Measurements from ENCODE around the gene RBM19. TPM values are rescaled to one million over a fixed set of nuclear protein-coding genes. Genes with fewer than 3 reads are reported as not detected.

Gene RBM19
- total RNA-seq, 1 experiment from 2014 or later, result 35.7 TPM

DNA sequence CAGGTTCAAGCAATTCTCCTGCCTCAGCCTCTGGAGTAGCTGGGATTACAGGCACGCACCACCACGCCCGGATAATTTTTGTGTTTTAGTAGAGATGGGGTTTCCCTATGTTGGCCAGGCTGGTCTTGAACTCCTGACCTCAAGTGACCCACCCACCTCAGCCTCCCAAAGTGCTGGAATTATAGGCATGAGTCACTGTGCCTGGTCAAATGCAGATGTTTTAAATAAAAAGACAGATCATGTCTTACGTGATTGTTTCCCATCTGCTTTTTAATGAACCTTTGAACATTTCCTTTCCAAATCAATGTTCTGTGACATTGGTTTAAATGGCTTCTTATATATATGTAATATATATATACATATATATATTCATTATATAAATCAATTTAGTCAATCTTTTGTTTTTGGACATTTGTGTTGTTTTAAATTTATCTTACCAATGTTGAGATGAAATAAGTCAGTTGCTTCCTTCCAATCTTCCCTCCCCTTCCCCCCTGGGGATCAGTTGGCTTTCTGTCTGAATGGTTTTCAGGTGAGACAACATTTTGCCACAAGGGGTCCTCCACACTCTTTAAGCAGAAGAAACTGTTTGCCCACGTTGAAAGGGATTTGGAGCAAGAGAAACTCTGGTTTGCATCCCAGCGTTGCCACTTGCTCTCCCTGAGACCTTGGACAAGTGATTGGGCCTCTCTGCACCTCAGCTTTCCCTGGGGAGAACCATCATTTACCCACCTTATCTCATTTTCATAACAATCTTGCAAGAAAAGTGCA lies 47.6 kb upstream of the RBM19 start:
- H3K4me3 ChIP-seq (ENCODE audit: low read depth, low read length), result no peak overlapping the region
- ChIA-PET POLR2A (no interaction called here), CTCF (no interaction called here)
- intact Hi-C loops (cut with micrococcal nuclease; ENCODE audit: unreplicated experiment), result loop anchor here (1.0 kb wide), 1 partner anchor 463 kb away; no protein-coding TSS in a partner anchor
- peak; percentile 40 to 41 for DNase-seq
- no peak overlapping the region for H3K4me3 Mint-ChIP-seq (ENCODE audit: unreplicated experiment)
- no TSS peak for BruUV-seq (replicated peaks)
- H3K36me3 Mint-ChIP-seq (ENCODE audit: insufficient read depth, unreplicated experiment), result peaks cover 11% of the 10 kb centered on the region
- H3K27ac Mint-ChIP-seq (ENCODE audit: unreplicated experiment), result no peak overlapping the region
- H3K27me3 Mint-ChIP-seq (ENCODE audit: insufficient read depth, unreplicated experiment), result peaks cover 3% of the 10 kb centered on the region
- no peaks in the 10 kb centered on the region for H3K9me3 ChIP-seq
- TF ChIP-seq CTCF (IDR thresholded peaks at IDR 0.05; ENCODE audit: insufficient read depth in 1 of 2, low read depth in 1 of 2, low read length in 1 of 2, severe bottlenecking in 1 of 2, unreplicated experiment in 1 of 2), result peak; percentile 32 to 54
- no peaks in the 10 kb centered on the region for H3K4me1 Mint-ChIP-seq (ENCODE audit: low read depth, unreplicated experiment)
- H3K27me3 ChIP-seq (replicated peaks; ENCODE audit: control insufficient read depth, insufficient read depth, low read length), result no peaks in the 10 kb centered on the region
- H3K9me3 Mint-ChIP-seq (ENCODE audit: unreplicated experiment), result peaks cover 10% of the 10 kb centered on the region
- H3K36me3 ChIP-seq (ENCODE audit: control insufficient read depth, insufficient read depth, low read length), result no peaks in the 10 kb centered on the region
- H3K4me1 ChIP-seq, result no peaks in the 10 kb centered on the region

- Histone ChIP-seq H3K4me1 (no peaks in the 10 kb centered on the region), H3K9me3 (no peaks in the 10 kb centered on the region), H3K36me3 (ENCODE audit: control insufficient read depth, insufficient read depth, low read length) (no peaks in the 10 kb centered on the region), H3K27me3 (replicated peaks; ENCODE audit: control insufficient read depth, insufficient read depth, low read length) (no peaks in the 10 kb centered on the region), H3K4me3 (ENCODE audit: low read depth, low read length) (no peak overlapping the region)
- no TSS peak for BruUV-seq (replicated peaks)
- ChIA-PET CTCF (no interaction called here), POLR2A (no interaction called here)
- H3K4me3 Mint-ChIP-seq (ENCODE audit: unreplicated experiment), result no peak overlapping the region
- H3K36me3 Mint-ChIP-seq (ENCODE audit: insufficient read depth, unreplicated experiment), result peaks cover 11% of the 10 kb centered on the region
- H3K9me3 Mint-ChIP-seq (ENCODE audit: unreplicated experiment), result peaks cover 10% of the 10 kb centered on the region
- peaks cover 3% of the 10 kb centered on the region for H3K27me3 Mint-ChIP-seq (ENCODE audit: insufficient read depth, unreplicated experiment)
- H3K27ac Mint-ChIP-seq (ENCODE audit: unreplicated experiment), result no peak overlapping the region
- intact Hi-C loops (cut with micrococcal nuclease; ENCODE audit: unreplicated experiment), result no loop called here
- no peak for TF ChIP-seq CTCF (IDR thresholded peaks at IDR 0.05; ENCODE audit: insufficient read depth in 1 of 2, low read depth in 1 of 2, low read length in 1 of 2, severe bottlenecking in 1 of 2, unreplicated experiment in 1 of 2)
- DNase-seq, result no peak
- no peaks in the 10 kb centered on the region for H3K4me1 Mint-ChIP-seq (ENCODE audit: low read depth, unreplicated experiment)
These were observed 46.8 kb upstream of the RBM19 start for GRCh38 chr12:114012744-114013431.

DNA sequence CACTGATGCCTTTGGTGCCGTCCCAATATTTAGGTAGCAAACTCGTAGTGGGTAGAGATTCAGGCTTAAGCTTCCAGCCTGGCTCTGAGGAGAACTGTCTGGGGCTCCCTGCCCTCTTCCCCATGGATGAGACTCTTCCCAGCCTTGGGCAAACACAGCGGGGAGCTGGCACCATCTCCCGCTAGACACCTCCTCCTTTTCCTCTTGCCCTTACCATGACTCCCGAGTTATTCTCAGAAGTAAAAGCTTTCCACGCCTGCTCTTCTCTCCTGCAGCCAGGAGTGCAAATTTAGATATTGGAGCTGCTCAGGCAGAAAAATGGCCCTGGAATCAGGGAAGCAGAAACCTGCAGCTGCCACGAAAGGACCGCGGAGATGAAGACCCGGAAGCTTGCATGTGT lies 45.6 kb upstream of the RBM19 start:
- CTCF ChIA-PET, result no interaction called here
- Mint-ChIP-seq H3K4me3 (ENCODE audit: unreplicated experiment) (no peak overlapping the region), H3K36me3 (ENCODE audit: insufficient read depth, unreplicated experiment) (peaks cover 11% of the 10 kb centered on the region), H3K27me3 (ENCODE audit: insufficient read depth, unreplicated experiment) (peaks cover 3% of the 10 kb centered on the region), H3K9me3 (ENCODE audit: unreplicated experiment) (peaks cover 10% of the 10 kb centered on the region), H3K4me1 (ENCODE audit: low read depth, unreplicated experiment) (no peaks in the 10 kb centered on the region), H3K27ac (ENCODE audit: unreplicated experiment) (no peak overlapping the region)
- Histone ChIP-seq H3K4me3 (ENCODE audit: low read depth, low read length) (no peak overlapping the region), H3K27me3 (replicated peaks; ENCODE audit: control insufficient read depth, insufficient read depth, low read length) (no peaks in the 10 kb centered on the region), H3K9me3 (no peaks in the 10 kb centered on the region), H3K36me3 (ENCODE audit: control insufficient read depth, insufficient read depth, low read length) (no peaks in the 10 kb centered on the region), H3K4me1 (no peaks in the 10 kb centered on the region)
- intact Hi-C loops (cut with micrococcal nuclease; ENCODE audit: unreplicated experiment), result no loop called here
- no TSS peak for BruUV-seq (replicated peaks)
- DNase-seq, result no peak
- POLR2A ChIA-PET, result no interaction called here
- TF ChIP-seq CTCF (IDR thresholded peaks at IDR 0.05; ENCODE audit: insufficient read depth in 1 of 2, low read depth in 1 of 2, low read length in 1 of 2, severe bottlenecking in 1 of 2, unreplicated experiment in 1 of 2), result no peak

Data from Caco-2 (cell line).